ENCODE results near the gene TMTC2.

Gene TMTC2

DNA sequence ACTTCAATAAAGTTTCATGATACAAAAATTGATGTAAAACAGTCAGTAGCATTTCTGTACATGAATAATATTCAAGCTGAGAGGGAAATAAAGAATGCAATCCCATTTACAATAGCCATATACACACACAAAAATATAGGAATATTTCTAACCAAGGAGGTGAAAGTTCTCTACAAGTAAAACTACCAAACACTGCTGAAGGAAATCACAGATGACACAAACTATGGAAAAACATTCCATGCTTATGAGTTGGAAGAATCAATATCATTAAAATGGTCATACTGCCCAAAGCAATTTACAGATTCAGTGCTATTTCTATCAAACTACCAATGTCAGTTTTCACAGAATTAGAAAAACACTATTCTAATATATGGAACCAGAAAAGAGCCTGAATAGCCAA, 272.3 kb downstream of the TMTC2 start:
- DNase-seq = no peak

DNA sequence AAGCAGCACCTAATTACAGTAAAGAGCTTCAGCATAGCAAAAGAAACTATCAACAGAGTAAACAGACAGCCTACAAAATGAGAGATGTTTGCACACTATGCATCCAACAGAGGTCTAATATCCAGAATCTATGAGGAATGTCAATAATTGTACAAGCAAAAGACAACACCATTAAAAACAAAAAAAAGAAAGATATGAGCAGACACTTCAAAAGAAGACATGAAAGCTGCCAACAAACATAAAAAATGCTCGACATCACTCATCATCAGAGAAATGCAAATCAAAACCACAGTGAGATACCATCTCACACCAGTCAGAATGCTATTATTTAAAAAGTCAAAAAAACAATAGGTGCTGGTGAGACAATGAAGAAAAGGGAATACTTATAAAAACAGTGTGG, 273.1 kb downstream of the TMTC2 start:
- no peak for DNase-seq

DNA sequence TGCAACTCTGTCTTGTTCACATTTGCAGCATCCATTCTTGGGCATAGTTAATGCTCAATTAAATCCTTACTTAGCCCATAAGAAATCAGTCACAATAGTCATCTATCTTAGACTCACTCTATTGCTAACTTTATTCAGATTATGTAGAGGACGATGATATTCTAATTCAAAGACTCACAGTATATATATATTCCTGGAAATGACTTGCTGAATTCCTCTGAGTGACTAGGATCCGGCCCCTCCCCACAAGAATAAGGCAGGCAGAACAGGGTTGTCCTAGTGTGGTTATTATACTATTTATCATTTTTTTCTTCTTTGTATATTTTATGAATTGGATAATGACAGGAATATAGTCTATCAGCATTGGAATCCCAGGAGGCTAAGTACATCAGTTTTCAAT, 275.1 kb downstream of the TMTC2 start:
- no peak for DNase-seq

DNA sequence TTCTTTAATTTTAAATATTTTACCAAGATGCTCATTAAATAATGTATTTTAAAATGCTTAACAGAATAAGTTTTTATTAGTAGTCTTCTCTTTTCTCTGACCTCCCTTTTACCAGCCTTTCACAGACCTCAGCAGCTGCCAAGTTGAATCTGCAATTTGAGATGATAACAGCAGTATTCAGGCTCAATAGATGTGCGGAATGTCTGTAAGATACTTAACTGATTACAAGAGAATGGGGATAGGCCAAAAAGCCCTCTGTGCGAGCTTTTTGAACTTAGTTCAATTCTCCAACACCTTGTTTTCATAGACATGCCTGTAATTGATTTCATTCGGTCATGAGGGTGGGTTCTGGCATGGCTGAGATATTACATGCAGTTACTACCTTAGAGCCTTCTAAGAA, 277.2 kb downstream of the TMTC2 start:
- DNase-seq = no peak

DNA sequence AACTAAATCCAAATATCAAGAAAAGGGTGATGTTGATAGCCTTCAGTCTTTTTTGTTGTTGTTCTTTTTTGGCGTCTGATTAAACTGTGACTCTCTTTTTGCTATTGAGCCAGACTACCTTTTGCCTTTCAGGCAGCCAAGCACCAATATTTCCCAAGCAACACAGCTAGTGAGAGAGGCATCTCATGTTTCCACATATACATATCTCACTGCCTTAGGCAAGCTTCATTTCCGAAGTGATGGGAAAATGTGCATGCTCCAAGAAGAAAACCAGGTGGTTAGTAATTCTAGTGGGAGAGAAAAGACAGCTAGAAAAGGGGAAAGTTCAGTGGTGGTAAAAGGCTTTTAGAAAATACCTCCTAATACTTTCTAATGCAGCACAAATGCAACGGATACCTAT, 277.7 kb downstream of the TMTC2 start:
- DNase-seq = no peak

DNA sequence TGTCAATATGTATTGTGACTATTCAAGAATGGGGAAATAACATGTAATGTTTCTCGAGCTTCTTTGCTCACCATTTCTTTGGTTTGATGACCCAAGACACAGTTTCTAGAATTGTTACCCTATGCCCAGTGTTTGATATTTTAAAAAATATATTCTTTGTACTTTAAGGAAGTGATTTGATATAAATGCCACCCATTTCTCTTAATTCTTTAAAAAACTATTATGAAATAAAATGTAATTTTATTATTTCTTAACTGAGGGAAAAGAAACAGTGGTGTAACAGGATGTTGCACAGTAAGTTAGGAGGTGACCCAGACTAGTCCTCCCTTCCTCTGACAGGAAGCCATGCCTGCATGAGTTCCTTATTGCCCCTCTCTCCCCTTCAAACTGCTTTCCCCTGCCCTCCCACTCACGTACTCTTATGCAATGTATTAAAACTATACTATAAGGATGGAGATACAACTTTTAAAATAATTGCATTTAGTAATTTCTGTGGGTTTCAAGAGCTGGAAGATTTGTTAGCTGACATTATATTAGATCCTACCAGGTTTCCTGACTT, 279.4 kb downstream of the TMTC2 start:
- peak; percentile 82 to 97 for DNase-seq

DNA sequence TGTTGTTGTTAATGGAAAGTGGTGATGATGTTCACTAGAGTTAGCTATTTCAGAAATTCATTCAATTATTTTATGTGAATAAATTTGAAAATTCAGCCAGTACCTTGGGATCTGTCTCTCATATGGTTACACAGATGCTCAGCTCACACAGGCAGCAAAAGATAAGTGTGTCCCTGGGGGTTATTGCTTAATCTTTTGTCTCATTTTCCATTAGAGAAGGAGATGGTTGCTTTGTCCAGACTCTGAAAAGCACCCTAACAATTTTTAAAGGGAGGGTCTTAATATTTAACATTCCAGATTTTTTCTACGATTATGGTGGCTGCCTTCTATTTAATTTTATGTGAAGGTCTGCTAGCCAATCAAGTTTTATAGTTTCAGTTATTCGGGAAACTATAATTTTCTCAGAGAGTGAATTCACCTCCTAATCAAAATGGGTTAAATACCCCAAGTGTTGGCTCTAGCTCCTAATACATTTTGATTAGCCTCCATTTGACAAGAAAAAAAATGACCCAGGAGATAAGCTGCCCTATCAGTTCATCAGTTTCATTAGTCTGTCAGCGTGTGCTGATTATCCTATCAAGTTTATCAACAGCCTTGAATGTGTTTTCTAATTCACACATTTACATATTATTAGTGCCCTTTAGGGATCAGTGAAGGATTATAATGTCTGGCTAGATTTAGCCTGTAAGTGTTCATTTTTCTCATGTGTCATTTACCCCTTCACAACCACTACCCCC, 282.1 kb downstream of the TMTC2 start:
- DNase-seq = no peak

DNA sequence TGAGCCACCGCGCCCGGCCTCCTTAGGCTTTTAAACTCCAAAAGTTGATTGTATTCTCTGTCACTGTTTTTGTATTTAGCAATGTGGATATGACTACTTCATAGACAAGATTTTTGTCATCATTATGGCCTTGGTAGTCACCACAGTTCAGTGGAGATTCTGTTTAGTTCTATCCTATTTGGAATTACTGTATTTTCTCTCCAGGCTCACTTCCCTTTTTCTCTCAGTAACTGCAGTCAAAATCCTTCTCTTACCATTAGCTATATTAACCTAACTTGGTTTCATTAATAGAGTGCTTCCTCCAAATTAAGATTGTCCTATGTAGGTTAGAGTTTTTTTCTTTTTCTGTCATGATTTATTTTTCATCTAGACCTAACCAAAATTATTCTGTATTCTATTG, 283.9 kb downstream of the TMTC2 start:
- peak in 1 of 2 donors; percentile 13 for DNase-seq

DNA sequence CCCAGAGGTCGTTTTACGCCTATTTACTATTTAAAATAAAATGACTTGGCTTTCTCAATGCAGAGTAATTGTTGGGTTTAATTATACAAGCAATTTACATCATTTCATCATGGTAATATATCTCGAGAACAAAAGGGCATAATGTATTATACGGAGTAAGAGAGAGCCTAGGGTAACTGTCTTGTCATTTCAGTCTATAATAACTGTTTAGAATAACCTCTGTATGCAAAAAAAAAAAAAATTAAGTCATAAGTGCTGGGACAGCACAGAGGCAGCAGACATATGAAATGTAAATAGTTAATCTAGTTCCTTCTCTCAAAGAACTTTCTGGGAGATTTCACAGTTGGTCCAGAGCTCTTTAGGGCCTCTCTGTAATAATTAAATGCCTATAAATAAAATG, 284.9 kb downstream of the TMTC2 start:
- no peak for DNase-seq

DNA sequence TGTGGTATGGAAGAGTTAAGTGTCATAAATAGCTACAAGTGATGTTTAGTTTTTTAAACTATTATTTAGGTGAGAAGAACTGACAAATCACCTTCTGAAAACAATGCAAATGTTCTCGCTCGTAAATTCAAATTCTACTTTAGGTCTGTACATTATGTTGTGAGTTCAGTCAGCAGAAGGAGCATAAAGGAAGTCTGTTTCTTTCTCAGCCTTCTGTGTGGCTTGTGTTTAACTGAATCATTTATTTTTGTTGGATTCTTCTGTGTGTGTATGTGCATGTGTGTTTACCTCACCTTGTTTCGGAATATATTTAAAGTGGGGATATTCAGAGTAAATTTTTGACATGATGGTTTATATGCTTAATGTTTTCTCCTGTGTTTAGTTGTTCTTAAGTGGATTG, 285.9 kb downstream of the TMTC2 start:
- no peak for DNase-seq

DNA sequence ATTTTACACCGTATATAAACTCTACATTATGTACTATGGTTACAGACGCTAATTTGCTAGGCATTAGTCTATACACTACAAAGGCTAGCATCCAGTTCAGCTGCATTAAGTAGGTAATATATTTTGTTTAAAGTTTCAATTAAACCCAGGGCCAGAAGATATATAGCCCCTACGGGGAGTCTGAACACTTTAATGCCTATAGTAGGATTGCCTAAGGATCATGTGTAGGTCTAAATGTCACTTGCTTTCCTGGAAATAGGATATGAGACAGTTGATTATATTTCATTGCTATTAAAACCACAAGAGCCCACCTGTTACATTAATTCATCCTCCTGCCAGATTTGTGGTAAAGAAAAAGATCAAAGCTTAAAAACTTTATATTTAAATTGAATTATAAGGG, 286.9 kb downstream of the TMTC2 start:
- DNase-seq = no peak

DNA sequence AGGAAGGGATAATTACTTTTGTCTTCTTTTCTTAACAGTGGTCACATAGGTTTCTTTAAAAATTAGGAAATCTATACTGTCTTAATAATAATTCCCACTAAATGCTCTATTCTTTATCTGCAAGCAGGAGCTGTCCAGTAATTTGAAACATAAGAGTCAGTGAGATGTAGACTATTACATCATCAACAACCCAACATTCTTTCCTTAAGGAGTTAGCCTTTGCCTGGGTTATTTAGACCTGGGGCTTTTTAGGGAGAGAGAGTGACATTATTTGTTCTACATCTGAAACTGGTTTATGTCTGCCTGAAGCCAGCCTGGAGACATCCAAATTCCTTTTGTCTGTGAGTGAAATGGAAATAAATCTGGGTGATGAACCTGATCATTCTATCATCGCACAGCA, 294.4 kb downstream of the TMTC2 start:
- no peak for DNase-seq

DNA sequence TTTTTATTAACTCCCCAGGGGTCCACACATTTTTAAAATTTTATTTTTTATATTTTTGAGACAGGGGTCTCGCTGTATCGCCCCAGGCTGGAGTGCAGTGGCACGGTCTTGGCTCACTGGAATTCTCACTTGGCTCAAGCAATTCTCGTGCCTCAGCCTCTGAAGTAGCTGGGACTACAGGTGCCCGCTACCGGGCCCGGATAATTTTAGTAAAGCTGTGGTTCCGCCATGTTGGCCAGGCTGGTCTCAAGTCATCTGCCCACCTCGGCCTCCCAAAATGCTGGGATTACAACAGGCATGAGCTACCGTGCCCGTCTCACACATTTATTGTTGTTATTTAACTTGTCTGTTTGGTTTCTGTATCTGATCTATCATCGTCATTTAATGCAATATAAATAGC, 307.4 kb downstream of the TMTC2 start:
- DNase-seq = no peak

DNA sequence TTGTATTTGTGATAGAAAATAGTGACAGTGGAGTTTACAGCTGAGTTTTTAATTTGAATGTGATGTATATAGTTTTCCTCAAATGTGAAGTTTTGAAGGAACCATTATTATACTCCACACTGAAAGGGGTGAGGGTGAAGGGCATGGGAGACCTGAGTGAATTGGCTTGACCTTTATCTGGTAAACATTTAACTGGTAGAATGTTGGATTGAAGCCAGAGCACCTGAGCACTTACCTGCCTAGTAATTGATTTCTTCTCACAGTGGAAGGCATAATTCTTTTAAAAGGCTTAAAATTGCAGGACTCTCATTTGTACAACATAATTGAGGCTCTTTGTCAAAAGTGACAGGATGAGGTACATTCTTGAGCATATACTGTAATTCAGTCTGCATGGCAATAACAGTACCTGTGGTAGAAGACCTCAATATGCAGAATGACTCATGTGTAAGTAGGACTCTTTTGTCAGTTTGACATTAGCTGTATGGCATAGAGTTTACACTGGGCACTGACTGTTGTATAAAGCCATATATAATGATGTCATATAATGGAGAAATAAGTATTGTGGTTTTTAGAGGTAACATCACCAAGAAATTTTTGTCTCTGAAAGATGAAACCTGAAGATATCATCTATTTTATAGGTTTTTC, 309.6 kb downstream of the TMTC2 start:
- DNase-seq = no peak

DNA sequence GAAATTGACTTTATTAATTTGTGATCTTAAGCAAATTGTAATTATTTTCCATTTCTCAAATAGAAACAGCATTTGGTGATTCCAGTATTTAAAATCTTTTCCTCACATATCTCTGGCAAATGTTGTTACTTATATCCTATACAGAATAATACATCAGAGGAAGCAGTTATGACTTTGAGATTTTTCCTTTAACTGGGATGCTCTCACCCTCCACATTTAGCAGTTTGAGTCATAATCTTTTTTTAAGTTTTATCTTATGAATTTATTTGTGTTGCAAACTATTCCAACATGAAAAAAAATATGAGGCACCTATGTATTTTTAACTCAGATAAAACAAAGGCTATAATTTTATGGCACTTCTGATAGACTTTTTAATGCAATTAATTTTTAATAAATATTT, 311.8 kb downstream of the TMTC2 start:
- no peak for DNase-seq

DNA sequence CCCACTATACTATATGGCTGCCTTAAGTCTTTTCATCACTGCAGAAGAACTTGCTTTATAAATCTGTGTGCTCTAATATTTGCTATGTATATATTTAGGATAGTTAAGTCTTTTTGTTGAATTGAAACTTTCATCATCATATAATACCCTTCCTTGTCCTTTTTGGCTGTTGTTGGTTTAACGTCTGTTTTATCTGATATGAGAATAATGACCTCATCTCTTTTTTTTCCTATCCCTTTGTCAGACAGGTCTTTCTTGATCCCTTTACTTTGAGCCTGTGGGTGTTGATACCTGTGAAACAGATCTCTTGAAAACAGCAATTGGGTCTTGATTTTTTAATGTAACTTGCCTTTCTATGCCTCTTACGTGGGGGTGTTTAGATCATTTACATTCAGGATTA, 316.3 kb downstream of the TMTC2 start:
- no peak for DNase-seq

DNA sequence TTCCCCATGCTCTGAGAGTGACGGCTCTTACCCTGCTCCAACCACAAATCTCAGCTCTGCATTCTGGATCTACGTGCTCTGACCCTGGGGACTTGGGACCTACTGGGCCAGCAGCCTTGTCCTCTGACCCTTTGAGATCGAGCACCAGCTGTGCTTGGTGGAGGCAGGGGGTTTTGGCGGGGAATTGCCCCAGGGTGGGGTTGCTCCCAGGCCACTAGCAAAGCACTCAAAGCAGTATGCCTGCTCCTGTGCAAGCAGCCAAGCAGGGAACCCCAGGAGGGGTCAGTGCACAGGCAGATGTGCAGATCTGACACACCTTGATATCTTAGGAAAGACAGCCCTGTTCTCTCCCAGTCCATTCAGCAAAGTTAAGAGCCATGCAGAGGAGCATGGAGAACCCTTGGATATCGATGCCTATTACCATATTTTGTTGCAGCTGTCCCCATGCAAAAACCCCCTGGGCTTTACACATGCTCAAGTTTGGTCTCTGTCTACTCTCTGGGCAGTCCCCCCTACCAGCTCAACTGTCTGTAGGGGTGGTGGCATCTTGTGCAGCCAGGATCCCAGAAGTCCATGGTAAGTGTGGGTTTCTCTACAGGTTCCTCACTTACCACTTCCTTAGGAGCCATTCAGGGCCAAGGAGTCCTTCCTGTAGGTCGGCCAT, 319.0 kb downstream of the TMTC2 start:
- DNase-seq = no peak

DNA sequence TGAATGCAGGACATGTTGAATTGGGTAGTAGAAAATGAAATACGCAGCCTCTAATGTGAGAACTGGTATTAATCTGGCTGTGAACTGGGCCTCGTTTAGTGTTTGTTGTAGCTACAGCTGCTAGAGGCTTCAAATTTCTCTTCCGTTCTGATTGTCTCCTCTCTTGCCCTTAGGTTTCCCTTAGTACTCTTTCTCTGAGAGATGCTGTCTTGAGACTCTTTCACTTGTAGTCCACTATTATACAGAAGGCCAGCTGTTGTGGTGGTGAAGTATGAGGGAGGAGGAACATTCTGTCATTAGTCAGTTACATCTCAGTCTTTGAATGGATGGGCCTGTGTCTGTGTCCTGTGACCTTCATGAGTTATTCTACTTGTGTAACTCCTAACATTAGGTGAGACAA, 322.0 kb downstream of the TMTC2 start:
- DNase-seq = no peak

DNA sequence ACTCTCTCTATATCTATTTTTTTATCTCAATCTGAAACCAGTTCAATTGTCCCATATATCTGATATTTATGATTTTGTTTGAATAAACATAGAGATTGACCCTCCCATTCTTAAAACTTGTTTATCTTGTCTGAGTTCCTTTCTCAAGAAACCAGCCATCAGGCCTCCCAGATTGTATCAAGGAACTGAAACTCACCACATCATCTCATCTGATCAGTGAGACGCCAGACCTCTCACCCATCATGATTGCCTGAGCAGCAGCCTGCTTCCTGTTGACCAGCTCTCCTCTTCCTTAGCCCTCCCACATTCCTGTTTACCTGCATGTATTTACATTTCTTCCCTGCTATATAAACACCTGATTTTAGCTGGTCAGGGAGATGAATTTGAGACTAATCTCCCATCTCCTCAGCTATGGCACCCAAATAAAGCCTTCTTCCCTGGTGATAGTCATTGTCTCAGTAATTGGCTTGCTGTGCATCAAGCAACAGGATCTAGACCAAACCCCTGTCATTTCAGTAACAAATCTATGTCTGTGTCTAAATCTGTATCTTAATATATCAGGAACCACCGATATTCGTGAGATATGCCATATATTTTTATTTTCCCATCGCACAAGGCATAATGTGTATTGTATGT, 323.6 kb downstream of the TMTC2 start:
- no peak for DNase-seq

DNA sequence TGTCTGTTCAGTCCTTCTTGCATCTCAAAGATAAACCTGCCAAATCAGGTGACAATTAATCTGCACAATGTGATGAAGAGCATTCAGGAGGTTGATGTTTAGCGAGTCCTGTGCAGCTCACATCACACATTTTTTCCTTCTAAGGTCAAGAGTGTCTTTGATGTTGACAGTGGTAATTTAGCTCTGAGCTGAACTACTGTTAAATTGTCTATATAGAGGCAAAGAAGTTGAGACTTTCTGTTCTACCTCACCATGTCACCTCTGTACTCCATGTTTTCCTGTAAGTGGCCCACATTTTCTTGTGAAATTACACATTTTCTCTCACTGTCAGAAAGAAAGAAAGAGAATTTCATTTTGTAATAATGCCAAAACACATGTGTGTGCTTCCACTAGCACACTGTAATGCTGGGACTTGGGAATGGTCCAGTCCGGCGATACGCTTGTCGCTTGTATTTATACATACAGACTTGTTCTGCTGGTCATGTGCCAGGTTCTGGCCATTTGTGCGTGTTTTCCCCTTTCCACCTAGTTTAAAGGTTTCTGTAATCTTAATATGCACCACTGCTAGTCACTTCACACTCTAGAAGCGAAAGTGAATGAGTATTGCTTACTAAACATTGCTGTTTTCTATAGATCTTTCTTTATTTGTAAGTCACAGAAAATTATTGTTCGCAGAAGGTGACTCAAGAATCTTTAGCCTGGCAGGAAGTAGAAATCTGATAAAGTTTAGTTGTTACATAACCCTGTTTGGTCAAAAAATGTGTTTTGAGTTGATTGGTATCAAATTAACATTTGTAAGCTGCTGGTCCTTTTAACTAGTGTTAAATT, 328.9 kb downstream of the TMTC2 start:
- DNase-seq = no peak

DNA sequence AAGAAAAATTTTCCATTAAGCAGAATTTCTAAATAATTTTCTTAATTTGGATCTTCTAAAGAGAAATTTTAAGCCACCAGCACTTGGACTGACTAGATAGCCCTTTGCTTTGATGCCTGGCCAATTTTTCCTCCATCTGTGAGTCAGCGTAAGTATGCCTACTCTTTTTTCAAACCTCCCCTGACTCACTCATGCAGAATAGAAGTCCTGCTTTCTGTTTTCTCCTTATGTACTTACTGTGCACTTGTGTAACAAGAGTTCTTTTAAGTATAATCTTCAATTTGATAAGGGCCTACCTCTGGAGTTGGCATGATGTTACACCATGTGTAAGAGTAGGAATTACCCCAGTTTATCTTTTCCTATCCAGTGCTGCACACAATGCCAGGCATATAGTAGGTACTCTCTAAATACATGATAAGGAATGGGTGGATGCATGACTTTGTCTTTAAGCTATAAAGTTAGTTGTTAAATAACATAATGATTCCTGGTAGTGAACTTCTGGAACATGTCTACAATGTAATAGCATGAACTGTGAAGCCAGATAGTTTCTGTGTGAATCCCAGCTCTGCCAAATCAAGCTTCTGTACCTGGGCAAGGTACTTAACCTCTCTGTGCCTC, 329.6 kb downstream of the TMTC2 start:
- DNase-seq = peak in 1 of 2 donors; percentile 12

DNA sequence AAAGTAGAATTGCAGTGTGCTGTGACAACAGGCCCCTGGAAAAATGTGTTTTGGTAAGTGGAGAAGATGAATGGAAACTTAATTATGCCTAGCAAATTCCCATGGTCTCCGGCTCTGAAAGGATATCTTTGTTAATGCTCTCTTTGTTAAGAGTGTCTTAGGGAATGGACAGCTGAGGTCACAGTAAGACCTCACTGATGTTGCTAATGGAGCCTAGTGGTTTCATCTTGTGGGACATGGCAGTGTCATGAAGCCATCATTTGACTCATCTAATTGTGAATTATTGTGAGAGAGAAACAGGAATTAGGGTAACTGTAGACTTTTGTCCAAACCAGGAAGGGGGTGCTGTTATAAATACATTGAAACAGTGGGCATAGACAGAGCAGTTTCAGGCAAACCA, 330.3 kb downstream of the TMTC2 start:
- no peak for DNase-seq
